Transverse colon (tissue), 4 donors: ENCODE data around the gene PDE2A. TPM values are rescaled to one million over a fixed set of nuclear protein-coding genes. Genes with fewer than 3 reads are reported as not detected.

Experiments
- DNase-seq: peaks from one replicate; pipeline ENCODE4 v3.0.0-alpha.2; 2019
- H3K27ac ChIP-seq, 4 donors: fragments of 200-600 bp; sonication (generic); 2 replicates each; pipeline ENCODE4 v1.5.1; 2016 to 2018; ENCODE audit warnings: inconsistent platforms in 4 of 4
- H3K27me3 ChIP-seq: fragments of 200-600 bp; sonication (generic); 2 replicates; pipeline ENCODE4 v1.5.1; 2017; ENCODE audit warnings: inconsistent platforms
- H3K36me3 ChIP-seq, 4 donors: fragments of 200-600 bp; sonication (generic); 2 replicates each; pipeline ENCODE4 v1.5.1; 2017 to 2019; ENCODE audit warnings: inconsistent platforms in 4 of 4
- H3K4me1 ChIP-seq, 4 donors: fragments of 200-600 bp; sonication (generic); 2 replicates each; pipeline ENCODE4 v1.5.1; 2017 to 2020; ENCODE audit warnings: inconsistent platforms in 4 of 4
- H3K4me3 ChIP-seq, 4 donors: fragments of 200-600 bp; sonication (generic); 1 replicate in 1 of 4; 2 replicates in 3 of 4; pipeline versions ENCODE4 v1.5.1 to v1.6.1; 2017 to 2019; ENCODE audit warnings: inconsistent platforms in 4 of 4
- H3K9me3 ChIP-seq, 2 donors: fragments of 200-600 bp; sonication (generic); 2 replicates each; pipeline ENCODE4 v1.5.1; 2017 to 2019; ENCODE audit warnings: inconsistent platforms in 2 of 2
- EP300 ChIP-seq: sonication (generic); formaldehyde crosslinking; IDR thresholded peaks from one replicate; pipeline ENCODE4 v1.6.1; 2017; ENCODE audit warnings: antibody characterized with exemption, low read depth
- POLR2A ChIP-seq: fragments of 450-650 bp; IDR thresholded peaks from one replicate; pipeline ENCODE4 v1.6.1; 2016; ENCODE audit warnings: antibody characterized with exemption, mild to moderate bottlenecking, moderate library complexity
- POLR2AphosphoS5 ChIP-seq, 3 donors: sonication (generic); formaldehyde crosslinking; IDR thresholded peaks; one replicate each; pipeline ENCODE4 v1.6.1; 2016; ENCODE audit warnings: antibody characterized with exemption in 3 of 3
- WGBS, 2 donors: methylation state at CpG; one replicate each; pipeline ENCODE4 v1.1.5; 2018; ENCODE audit warnings: low coverage in 1 of 2; 5-methylcytosine and 5-hydroxymethylcytosine counted together
- in situ Hi-C, 4 donors: fragments of 200-750 bp; cut with MboI; loops; one replicate each; pipeline versions ENCODE4 v1.15.0 to v1.15.1; 2017; ENCODE audit warnings: low sequenced_read_pairs in 3 of 4, low pct_ligation_motif_present in 1 of 4, low pct_unique_long_range_greater_than_20kb in 1 of 4
- intact Hi-C: fragments of 100-400 bp; cut with DNase I; formaldehyde crosslinking; loops from one replicate; pipeline ENCODE4 v1.15.1; 2023; ENCODE audit warnings: low total_unique reads
- total RNA-seq, 4 donors: library from RNA; depleted of rRNA; stranded (reverse); fragments of >200 nt; gene quantifications; one replicate each; pipeline ENCODE4 v1.1.0, GENCODE V29; 2016
- TF ChIP-seq, protein P1 (sequence below), 5 experiments: fragments of 200-600 bp in 3 of 5; fragments of 450-650 bp in 2 of 5; sonication (generic) in 3 of 5; IDR thresholded peaks; 1 replicate in 2 of 5; 2 replicates in 3 of 5; pipeline ENCODE4 v1.5.1; 2016 to 2017; ENCODE audit warnings: antibody characterized with exemption in 5 of 5, inconsistent platforms in 3 of 5, mild to moderate bottlenecking in 2 of 5, moderate library complexity in 1 of 5

The PDE2A gene
- total RNA-seq, 4 donors from 2014 or later, result 6.6 to 41.9 (median 17.1) TPM

DNA sequence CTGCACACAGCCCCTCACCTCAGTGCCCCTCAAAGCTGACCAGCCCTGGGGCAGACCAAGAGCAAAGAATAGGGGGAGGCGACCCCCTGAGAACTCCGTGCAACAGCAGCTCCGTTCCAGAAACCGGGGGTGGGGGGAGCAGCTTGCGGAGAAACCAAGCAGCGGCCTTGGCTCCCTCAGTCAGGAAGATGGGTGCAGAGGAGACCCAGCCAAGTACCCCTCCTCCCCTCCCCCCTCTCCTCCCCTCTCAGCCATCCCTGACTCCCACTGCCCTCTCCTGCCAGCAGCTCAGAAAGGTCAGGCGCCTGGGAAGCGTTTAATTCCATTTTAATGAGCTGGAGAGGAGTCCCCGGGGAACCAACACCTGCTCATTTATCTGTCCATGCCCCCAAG is 78.9 kb downstream of the PDE2A start:
- Histone ChIP-seq H3K27ac (no peak overlapping the region), H3K27me3 (peaks cover 21% of the 10 kb centered on the region), H3K4me3 (no peak overlapping the region), H3K9me3 (no peaks in the 10 kb centered on the region), H3K36me3 (no peaks in the 10 kb centered on the region), H3K4me1 (peaks cover 0 to 8% (median 3%) of the 10 kb centered on the region in 4 donors)
- no peak for DNase-seq
- in situ Hi-C loops (no loop called here), intact Hi-C loops (no loop called here)
- 80% methylated on average over 9 of the region's 9 CpGs; no CpG with 5 or more reads in 1 of the 2 donors for WGBS, 2 donors
- TF ChIP-seq, protein P1, sequence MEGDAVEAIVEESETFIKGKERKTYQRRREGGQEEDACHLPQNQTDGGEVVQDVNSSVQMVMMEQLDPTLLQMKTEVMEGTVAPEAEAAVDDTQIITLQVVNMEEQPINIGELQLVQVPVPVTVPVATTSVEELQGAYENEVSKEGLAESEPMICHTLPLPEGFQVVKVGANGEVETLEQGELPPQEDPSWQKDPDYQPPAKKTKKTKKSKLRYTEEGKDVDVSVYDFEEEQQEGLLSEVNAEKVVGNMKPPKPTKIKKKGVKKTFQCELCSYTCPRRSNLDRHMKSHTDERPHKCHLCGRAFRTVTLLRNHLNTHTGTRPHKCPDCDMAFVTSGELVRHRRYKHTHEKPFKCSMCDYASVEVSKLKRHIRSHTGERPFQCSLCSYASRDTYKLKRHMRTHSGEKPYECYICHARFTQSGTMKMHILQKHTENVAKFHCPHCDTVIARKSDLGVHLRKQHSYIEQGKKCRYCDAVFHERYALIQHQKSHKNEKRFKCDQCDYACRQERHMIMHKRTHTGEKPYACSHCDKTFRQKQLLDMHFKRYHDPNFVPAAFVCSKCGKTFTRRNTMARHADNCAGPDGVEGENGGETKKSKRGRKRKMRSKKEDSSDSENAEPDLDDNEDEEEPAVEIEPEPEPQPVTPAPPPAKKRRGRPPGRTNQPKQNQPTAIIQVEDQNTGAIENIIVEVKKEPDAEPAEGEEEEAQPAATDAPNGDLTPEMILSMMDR (IDR thresholded peaks at IDR 0.05), result no peak
- no peak for TF ChIP-seq POLR2AphosphoS5 (IDR thresholded peaks at IDR 0.05)
- TF ChIP-seq POLR2A, result no peak
- TF ChIP-seq EP300, result no peak

DNA sequence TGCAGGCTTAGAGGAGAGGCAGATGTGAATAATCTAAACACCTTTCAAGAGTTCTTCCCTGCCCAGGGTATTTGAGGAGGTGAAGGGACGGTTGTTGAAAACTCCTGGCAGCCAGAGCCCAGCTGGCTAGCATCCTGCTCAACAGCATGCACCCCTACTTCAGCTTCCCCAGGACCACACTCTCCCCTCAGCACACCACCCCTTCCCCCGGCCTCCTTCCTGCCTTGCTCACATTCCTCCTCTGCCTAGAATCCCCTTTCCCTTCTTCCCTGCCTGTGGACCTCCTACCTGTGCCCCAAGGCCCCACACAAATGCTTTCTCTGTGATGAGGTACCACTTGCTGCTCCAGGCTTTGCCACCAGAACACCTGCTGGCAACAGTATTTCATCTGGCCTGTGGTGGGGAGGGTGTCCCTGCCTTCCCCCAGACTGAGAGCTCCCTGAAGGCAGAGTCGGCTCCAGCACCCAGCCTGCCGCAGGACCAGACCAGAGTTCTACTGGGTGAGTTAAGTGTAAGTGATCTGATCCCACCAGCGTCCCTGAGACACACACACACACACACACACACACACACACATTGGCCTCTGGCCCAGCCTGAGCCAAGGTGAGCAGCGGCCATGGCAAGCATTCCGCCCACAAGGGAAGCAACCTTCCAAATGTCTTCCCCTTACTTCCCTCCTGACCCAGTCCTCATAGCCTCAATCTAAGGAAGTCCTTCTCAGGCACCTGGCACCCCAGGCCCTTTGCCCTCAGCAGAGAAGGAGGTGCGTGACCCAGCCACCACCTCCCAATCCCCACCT is 79.5 kb downstream of the PDE2A start:
- H3K4me3 ChIP-seq, result no peak overlapping the region
- H3K4me1 ChIP-seq, result peaks cover 0 to 13% (median 9%) of the 10 kb centered on the region in 4 donors
- peaks cover 27% of the 10 kb centered on the region for H3K27me3 ChIP-seq
- no peak for DNase-seq
- 67 to 75% methylated on average over 1 to 8 of the region's 8 CpGs for WGBS, 2 donors
- no peak overlapping the region for H3K27ac ChIP-seq
- TF ChIP-seq POLR2A (no peak), POLR2AphosphoS5 (IDR thresholded peaks at IDR 0.05) (no peak), EP300 (no peak)
- TF ChIP-seq, protein P1 (IDR thresholded peaks at IDR 0.05), result no peak
- no peaks in the 10 kb centered on the region for H3K9me3 ChIP-seq
- intact Hi-C loops (no loop called here), in situ Hi-C loops (no loop called here)
- H3K36me3 ChIP-seq, result no peaks in the 10 kb centered on the region

DNA sequence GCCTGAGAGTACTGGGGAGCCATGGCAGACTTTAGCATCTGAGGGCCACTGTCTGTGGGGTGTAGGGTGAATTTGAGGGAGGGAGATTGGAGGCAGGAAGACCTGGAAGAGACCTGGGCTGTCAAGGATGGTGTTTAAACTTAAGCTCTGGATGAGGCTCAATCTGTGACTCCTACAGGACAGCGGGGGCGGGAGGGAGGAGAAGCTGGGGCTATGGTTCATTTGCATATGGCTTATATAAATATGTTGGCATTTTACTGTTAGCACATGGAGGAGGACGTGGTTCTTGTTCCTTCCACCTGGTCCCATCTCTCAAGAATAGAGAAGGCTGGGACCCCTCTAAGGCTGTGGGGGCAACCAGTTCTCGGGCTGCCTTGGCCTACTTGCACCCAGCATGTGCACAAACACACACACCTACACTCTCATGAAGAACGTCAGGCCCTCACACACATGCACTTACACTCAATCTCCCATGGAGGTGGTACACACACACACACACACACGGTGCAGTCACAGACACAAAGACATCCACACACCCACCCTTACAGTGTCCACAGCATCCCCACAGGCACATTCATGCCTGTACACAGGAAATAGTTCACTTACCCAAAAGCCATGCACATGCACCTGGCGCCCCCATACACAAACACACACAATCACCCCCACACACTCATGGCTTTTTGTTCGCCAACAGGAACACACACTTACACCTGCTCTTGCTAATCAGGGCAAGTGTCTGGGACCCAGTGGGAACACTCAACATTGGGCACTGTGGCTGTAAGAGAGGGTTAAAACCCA is 81.3 kb downstream of the PDE2A start:
- intact Hi-C loops, result no loop called here
- in situ Hi-C loops, result no loop called here
- Histone ChIP-seq H3K9me3 (no peaks in the 10 kb centered on the region), H3K27me3 (peaks cover 38% of the 10 kb centered on the region), H3K4me1 (peaks cover 0 to 11% (median 8%) of the 10 kb centered on the region in 4 donors), H3K36me3 (no peaks in the 10 kb centered on the region), H3K4me3 (no peak overlapping the region), H3K27ac (no peak overlapping the region)
- no peak for DNase-seq
- 70 to 76% methylated on average over 2 to 8 of the region's 8 CpGs for WGBS, 2 donors
- TF ChIP-seq POLR2A (no peak), POLR2AphosphoS5 (IDR thresholded peaks at IDR 0.05) (no peak), EP300 (no peak)
- TF ChIP-seq, protein P1 (IDR thresholded peaks at IDR 0.05), result no peak

- Histone ChIP-seq H3K36me3 (no peaks in the 10 kb centered on the region), H3K9me3 (no peaks in the 10 kb centered on the region), H3K4me1 (peaks cover 0 to 11% (median 8%) of the 10 kb centered on the region in 4 donors), H3K27ac (no peak overlapping the region), H3K4me3 (no peak overlapping the region), H3K27me3 (peaks cover 38% of the 10 kb centered on the region)
- 38 to 55% methylated on average over 6 to 10 of the region's 10 CpGs for WGBS, 2 donors
- TF ChIP-seq POLR2A, result no peak
- TF ChIP-seq EP300, result no peak
- TF ChIP-seq, protein P1 (IDR thresholded peaks at IDR 0.05), result no peak
- no peak for TF ChIP-seq POLR2AphosphoS5 (IDR thresholded peaks at IDR 0.05)
- intact Hi-C loops (no loop called here), in situ Hi-C loops (no loop called here)
- no peak for DNase-seq
These were observed 82.3 kb downstream of the PDE2A start for GRCh38 chr11:72591785-72592502.
